Right ventricle myocardium inferior (tissue), 1 donor: ENCODE results near the gene FLVCR2. TPM values are rescaled to one million over a fixed set of nuclear protein-coding genes. Genes with fewer than 3 reads are reported as not detected.
A peak's percentile ranks its signal among the peaks of the same experiment; 100 is the strongest.
"Not testable (repeated sequence)": the region's sequence is repeated elsewhere in the genome, so short reads cannot be mapped to it uniquely, and the experiment has no call there.

Experiments used
- ATAC-seq: fragments of 200-7000 bp; cut with Tn5 transposase; one replicate; pipeline ENCODE4 v1.9.1; 2020; ENCODE audit warnings: mild to moderate bottlenecking, moderate library complexity
- DNase-seq: peaks from one replicate; pipeline ENCODE4 v3.0.0; 2021; ENCODE audit errors: missing footprints
- intact Hi-C: fragments of 100-400 bp; cut with DNase I; formaldehyde crosslinking; loops from one replicate; pipeline ENCODE4 v1.11.0; 2022
- total RNA-seq: library from RNA; stranded (reverse); fragmentation: NEBNext Ultra II Directional; extraction: Animal tissue kit (Norgen Biotek cat#: 25700); gene quantifications from one replicate; pipeline ENCODE4 v1.2.1, GENCODE V29; 2021
- donor health status: DM: no; HTN: yes; CAD: no; lungs with severe emphysema.

Gene FLVCR2
- total RNA-seq, 1 donor from 2014 or later, result 3.4 TPM

DNA sequence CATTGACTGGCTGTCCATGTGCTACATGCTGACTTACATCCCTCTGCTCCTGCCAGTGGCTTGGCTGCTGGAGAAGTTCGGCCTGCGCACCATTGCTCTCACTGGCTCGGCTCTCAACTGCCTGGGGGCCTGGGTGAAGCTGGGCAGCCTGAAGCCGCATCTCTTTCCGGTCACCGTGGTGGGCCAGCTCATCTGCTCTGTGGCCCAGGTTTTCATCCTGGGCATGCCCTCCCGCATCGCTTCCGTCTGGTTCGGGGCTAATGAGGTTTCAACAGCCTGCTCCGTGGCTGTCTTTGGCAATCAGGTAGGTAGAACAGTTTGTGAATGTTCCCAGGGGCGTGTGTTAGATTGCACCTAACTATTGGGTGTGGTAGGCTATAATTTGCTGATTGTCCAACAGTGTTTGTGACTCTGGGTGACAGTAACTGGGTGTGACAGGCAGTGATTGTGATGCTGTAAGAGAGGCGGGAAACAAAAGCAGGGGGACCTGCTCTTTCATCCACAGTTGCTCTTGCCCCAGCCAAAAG, 981 bp downstream of the FLVCR2 start:
- no peak for ATAC-seq

DNA sequence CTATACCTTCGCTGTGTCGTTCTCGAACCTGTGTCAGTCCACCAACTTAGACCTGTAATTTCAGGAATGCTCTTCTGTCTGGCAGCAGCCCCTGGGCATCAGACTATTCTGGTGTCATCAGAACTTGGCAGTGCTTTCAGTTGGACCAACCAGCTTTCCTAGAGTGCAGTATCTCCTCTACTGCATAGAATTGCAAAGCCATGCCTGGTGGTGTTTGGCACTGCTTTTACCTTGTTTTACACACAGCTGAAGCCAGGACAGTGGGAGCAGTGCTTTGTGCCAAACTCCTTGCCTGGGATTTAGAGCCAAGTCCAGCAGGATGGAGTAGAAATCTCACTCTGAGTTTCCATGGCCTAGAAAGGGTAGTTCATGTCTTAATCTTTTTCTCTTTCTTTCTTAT, 1.5 kb downstream of the FLVCR2 start:
- intact Hi-C loops, result loop anchor here (10.0 kb wide), 1 partner anchor 405 kb away; the partner anchor contains the start of genes IFT43 and TGFB3
- no peak for DNase-seq
- peak; percentile 52 for ATAC-seq

More for the DNA sequence above, 981 bp downstream of the FLVCR2 start:
- intact Hi-C loops, result loop anchor here (10.0 kb wide), 1 partner anchor 405 kb away; the partner anchor contains the start of genes IFT43 and TGFB3
- no peak for DNase-seq

DNA sequence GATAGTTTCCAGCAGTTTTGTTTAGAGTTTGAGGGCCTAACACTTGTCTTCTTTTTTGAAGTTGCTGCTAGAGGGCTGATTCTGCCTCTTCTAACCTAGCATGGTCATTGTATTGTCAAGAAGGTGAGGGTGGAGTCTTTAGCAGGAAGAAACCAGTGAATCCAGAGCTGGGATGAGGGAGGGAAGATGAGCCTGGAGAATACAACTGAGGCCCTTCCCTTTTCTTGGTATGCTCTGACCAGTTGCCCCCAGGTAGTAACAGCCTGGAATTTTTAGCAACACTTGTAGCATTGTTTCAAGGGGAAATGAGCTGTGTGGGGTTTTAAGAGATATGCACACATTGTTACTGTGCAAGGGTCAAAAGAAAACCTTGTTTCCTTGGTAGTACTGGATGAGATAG, 9.0 kb downstream of the FLVCR2 start:
- ATAC-seq, result no peak
- no peak for DNase-seq
- intact Hi-C loops, result no loop called here

DNA sequence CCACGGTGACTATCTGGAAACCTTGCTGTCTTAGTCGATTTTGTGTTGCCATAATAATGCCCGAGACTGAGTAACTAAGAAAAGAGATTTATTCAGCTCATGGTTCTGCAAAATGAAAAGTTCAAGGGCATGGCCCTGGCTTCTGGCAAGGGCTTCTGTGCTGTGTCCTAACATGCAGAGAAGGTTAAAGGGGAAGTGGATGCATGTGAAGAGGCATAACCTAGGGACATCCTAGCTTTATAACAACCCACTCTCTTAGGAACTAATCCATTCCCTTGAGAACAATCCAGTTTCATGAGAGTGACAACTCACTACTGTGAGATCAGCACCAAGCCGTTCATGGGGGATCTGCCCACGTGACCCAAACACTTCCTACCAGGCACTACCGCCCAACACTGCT, 11.5 kb downstream of the FLVCR2 start:
- DNase-seq (no peak), ATAC-seq (no peak)
- intact Hi-C loops, result no loop called here

DNA sequence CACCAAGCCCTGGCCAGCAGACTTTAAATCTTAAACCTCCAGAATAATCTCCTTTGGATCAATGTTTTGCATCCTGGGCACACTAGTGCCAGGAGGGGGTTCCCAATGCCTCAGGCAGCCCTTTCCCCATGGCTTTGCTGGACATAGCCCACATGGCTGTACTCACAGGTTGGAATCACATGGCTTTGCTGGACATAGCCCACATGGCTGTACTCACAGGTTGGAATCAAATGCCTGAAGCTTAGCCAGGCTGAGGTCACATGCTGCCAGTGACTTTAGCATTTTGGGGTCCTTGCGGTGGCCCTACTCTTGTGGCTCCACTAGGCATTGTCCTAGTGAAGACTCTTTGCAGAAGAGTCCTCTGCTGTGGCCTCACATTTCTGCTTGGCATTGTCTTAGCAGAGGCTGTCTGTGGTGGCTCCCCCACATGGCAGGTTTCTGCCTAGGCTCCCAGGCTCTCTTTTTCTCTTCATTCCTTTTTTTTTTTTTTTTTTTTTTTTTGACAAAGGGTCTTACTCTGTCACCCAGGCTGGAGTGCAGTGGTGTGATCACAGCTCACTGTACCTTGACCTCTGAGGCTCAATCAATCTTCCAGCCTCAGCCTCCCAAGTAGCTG, 13.0 kb downstream of the FLVCR2 start:
- intact Hi-C loops, result no loop called here
- DNase-seq (no peak), ATAC-seq (no peak)

DNA sequence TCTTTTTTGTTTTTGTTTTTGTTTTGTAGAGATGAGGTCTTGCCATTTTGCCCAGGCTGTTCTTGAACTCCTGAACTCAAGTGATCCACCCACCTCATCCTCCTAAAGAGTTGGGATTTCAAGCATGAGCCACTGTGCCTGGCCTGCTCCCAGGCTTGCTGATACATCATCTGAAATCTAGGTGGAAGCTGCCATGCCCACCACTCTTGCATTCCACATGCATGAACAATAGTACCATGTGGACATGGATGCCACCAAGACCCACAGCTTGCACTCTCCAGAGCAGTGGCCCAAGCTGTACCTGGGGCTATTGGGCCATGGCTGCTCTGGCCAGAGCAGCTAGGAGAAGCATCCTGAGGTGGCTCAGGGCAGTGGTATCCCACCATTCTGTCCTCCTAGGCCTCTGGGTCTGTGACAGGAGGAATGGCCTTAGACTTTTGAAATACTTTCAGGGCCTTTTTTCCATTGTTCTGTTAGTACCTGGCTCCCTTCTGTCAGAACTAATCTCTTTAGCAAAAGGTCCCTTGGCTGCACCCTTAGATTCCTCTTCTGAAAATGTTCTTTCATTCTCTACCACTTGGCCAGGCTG, 13.7 kb downstream of the FLVCR2 start:
- DNase-seq, result no peak
- intact Hi-C loops, result no loop called here
- ATAC-seq, result no peak

DNA sequence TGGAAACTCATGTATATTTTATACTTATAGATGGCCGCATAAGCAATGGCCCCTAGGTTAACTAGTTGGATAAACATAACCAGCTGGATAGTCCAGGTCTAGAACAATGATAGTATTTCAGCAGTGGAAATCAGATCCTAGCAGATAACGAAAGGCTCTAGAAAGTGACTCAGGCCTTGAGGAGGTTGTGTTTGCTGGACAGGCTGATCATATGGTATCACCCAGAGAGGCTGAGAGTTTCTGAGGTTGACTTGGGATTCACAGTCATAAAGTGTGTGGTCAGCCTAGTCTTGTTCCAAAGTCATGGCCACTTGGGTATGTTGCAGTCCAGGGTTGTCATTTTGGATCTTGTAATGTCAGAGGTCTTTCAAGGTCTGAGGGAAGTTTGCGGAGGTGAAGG, 16.8 kb downstream of the FLVCR2 start:
- ATAC-seq (no peak), DNase-seq (no peak)
- intact Hi-C loops, result no loop called here

DNA sequence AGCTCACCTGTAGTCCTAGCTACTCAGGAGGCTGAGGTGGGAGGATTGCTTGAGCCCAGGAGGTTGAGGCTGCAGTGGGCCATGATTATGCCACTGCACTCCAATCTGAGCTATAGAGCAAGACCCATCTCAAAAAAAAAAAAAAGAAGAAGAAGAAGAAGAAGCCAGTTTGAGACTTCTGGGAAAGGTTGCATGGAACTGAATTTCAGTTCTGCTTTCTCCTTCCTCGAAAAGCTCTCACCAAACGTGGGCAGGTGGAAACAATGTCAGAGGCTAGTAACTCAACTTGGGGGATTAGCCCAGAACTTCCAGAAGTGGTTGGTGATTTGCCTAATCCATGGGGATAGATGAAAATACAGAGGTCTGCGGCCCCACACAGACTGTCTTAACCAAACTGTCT, 18.7 kb downstream of the FLVCR2 start:
- intact Hi-C loops, result no loop called here
- DNase-seq (no peak), ATAC-seq (no peak)

DNA sequence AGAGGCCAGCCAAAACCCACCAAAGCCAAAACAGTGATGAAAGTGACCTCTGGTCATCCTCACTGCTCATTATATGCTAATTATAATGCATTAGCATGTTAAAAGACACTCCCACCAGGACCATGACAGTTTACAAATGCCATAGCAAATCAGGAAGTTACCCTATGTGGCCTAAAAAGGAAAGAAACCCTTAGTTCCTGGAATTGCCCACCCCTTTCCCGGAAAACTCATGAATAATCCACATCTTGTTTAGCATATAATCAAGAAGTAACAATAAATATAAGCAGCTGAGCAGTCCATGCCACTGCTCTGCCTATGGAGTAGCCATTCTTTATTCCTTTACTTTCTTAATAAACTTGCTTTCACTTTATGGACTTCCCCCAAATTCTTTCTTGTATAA, 21.7 kb downstream of the FLVCR2 start:
- intact Hi-C loops, DNase-seq, ATAC-seq: not testable (repeated sequence)

DNA sequence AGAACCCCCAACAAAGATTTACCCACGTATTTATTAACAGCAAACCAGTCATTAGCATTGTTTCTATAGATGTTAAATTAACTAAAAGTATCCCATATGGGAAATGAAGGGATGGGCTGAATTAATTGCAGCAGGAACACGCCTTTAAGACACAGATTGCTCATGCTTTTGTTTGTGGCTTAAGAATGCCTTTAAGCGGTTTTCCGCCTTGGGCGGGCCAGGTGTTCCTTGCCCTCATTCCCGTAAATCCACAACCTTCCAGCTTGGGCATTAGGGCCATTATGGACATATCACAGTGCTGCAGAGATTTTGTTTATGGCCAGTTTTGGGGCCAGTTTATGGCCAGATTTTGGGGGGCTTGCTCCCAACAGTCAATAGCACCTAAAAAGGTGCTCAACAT, 22.6 kb downstream of the FLVCR2 start:
- DNase-seq, ATAC-seq, intact Hi-C loops: not testable (repeated sequence)

DNA sequence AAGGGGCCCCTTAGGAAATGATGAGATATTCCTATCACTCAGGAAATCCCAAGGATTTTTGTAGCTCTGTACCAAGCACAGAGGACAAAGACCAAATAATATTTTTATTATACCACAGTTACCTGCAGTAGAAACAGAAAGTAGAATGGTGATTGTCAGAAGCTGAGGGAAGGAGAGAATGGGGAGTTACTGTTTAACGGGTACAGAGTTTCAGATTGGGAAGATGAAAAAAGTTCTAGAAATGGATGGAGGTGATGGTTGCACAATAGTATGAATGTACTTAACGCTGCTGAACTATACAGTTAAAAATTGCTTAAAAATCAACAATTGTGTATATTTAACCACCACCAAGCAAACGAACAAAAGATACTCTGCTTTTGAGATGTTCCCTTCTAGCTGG, 24.1 kb downstream of the FLVCR2 start:
- DNase-seq (no peak), ATAC-seq (no peak)
- intact Hi-C loops, result no loop called here

DNA sequence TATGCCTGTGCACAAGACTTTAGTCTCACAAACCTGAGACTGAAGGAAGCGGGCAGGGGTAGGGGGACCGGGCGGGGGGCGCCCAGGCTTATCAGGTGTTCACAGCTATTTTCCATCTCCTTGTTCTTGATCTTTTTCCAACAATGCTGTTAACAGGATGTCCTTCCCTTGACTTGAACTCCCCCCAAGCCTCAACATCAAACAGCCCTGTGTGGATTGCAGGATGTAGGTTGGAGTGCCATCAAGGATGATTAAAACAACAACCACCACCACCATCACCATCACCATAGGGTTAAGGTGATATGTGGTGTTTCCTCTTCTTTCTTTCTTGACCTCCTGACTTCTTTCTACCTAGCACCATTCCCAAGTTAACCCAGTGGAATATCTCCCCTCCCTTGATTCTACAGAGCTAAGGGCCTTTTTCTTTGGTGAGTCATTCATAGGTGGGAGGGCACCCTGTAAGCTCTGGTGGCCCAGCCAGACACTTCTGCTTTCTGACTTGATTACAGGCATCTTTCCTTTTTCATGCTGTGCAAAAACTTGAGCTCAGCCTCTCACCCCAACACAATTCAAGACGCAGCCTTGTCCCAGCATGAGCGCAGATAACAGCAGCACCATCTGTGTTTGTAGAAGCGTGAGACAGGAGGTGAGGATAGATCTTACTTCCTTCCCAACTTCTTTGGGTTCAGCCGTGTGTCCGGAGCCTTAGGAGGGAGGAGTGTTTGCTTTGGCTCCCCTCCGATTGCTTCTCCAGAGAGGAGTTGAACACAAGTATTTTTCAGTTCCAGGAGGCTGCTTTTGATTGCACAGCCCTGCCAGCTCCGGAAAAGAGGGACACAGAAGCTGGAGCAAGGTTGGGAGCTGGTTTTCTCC, 26.8 kb downstream of the FLVCR2 start:
- intact Hi-C loops, result no loop called here
- DNase-seq, result no peak
- peak; percentile 73 for ATAC-seq

DNA sequence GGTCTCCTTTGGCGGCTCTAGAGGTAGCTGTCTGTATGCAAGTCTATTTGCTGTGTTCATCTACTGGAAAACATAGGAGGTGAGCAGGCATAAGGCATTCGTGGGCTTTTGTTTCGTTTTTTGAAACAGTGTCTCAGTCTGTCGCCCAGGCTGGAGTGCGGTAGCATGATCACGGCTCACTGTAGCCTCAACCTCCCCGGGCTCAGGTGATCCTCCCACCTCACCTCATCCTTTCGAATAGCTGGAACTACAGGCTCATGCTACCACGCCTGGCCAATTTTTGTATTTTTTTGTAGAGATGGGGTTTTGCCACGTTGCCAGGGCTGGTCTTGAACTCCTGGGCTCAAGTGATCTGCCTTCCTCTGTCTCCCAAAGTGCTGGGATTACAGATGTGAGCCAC, 27.5 kb downstream of the FLVCR2 start:
- no peak for ATAC-seq
- no peak for DNase-seq
- intact Hi-C loops, result no loop called here

DNA sequence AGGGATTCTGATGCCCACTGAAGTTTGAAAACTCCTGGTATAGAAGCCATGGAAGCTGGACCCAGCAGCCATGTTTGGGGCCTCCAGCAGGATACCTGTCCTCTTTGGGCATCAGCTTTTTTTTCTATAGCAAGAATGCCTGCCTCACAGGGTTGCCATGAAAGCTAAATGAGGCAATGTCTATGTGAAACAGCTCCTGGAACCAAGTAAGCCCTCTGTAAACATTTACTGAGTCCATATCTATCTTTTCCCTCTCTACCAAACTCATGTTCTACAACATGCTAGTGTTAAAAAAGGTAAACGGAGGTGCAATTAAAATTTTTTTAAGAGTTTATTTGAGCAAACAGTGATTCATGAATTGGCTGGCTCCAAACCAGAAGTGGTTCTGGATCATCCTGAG, 28.6 kb downstream of the FLVCR2 start:
- ATAC-seq (no peak), DNase-seq (no peak)
- intact Hi-C loops, result no loop called here

DNA sequence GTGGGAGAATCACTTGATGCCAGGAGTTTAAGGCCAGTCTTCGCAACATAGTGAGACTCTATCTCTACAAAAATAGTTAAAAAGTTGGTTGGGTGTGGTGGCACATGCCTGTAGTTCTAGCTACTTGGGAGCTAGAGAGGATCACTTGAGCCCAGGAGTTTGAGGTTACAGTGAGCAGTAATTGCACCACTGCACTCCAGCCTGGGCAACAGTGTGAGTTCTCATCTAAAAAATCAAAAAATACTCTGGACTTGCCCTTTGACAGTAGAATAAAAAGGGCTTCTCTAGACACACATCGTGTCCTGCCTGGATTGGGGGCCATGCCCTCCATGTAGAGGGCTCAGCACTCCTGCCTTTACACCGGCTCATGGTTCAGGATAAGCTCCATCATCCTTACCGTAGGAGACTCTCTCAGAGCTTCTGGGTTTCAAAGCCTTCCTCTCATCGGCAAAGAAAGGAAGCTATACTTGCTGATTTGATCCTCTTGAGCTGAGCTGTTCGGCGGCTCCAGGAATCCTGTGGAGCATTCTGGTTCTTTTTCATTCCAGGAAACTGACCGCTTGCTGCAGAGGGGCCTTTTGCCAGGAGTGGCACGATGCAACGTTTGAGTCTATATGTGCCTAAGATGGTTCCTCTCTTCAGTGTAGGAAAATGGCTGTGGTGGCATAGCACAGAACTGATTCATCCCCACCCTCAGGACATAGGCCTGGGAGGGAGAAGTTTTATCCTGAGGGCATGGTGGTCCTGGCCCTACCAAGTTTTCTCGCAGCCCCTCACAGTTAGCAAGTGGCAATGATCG, 29.6 kb downstream of the FLVCR2 start:
- ATAC-seq, result no peak
- DNase-seq, result no peak
- intact Hi-C loops, result no loop called here

DNA sequence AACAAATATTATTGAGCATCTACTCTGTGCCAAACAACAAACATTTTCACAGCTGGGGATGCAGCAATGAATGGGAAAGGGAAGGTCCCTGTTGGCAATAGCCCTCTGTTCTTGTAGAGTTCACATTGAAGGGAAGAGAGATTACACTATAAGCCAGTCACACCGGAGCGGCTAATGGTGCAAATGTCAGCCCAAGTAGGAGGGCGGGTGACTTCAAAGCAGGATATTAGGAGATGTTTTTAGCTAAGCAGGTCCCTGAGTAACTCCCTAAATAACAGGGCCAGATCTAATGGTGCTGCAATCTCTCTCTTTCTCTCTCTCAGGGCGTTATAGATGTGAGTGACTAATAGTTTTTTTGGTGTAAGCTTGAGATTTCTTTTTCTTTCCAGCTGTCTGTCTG, 30.7 kb downstream of the FLVCR2 start:
- no peak for ATAC-seq
- DNase-seq, result no peak
- intact Hi-C loops, result no loop called here

DNA sequence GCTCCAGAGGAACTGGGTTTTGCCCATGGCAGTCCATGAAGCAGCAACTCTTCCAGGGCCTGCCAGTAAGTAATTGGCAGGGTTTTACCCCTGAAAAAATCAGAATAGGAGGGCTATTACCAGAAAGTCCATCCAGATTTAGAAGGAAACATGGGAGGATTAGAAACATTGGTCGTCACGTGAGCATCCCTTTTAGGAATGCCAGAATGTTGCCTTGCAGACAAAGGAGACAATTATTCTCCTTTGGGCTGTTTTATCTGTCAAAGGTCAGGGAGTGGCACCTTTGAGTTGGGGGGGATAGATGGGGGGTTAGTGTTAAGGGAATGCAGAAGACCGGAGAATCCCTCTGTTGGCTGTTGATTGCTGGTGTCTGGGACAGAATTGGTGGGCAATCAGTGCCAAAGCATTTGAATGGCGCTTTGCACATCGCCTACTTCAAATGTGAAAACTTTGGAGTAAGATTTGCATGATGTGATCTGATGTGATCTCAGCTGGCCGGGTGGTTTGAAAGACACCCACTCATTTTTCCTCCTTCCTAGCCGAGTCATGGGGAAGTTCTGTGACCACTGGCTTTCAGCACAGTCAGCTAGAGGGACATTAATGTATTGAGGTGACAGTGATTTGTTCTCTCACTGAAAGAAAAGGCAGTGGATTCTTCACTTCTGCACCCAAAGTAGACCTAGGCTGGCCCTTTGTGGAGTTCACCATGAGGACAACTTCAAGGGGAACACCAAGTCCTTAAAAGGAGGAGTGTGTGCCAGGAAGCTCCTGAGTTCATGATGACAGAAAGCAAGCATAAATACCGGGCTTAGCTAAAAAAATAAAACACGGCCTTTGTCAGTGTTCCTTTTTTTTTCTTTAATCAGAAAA, 31.4 kb downstream of the FLVCR2 start:
- ATAC-seq (peak; percentile 60), DNase-seq (no peak)
- intact Hi-C loops, result no loop called here

DNA sequence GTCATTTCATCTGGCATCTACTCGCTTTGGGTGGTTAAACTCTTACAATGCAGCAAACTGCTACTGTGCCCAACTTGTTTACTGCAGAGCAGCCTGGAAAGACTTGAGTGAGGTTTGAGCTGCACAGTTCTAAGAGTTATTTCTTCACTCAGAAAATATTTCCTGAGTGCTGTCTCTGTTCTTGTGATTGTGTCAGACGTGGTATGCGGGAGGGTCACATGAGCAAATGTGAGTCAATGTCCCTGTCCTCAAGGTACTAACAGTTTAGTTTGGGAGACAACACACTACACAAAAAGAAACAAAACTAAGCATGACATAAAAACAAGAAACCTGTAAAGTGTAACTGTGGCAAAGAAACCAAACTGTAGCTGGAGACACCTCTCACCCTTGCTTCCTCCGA, 32.4 kb downstream of the FLVCR2 start:
- intact Hi-C loops, result no loop called here
- DNase-seq (no peak), ATAC-seq (no peak)
